K562 (cell line): ENCODE measurements around the gene POLD4. TPM values are rescaled to one million over a fixed set of nuclear protein-coding genes. Genes with fewer than 3 reads are reported as not detected.

Experiments
- ATAC-seq: fragments of 200-7000 bp; cut with Tn5 transposase; 3 replicates; pipeline ENCODE4 v1.9.1; 2020; ENCODE audit warnings: moderate library complexity
- BruUV-seq: library from RNA; stranded (reverse); fragments of 400-500 nt; replicated peaks from 2 replicates; lab custom pipeline; 2021; lab: Mats Ljungman, UMichigan
- CTCF ChIA-PET: fragments of 300-600 bp; formaldehyde crosslinking; extraction: SDS; loops from one replicate; lab custom pipeline; 2021; ENCODE audit warnings: low intra/inter-chr PET ratio; lab: Yijun Ruan, JAX
- POLR2A ChIA-PET: fragments of 300-600, 350-650 bp; sonication (Branson Sonifier 250); formaldehyde crosslinking; extraction: SDS; loops from one replicate; lab custom pipeline; 2021; ENCODE audit warnings: antibody characterized with exemption, inconsistent platforms; lab: Yijun Ruan, JAX
- DNase-seq, 4 experiments: peaks; one replicate each; pipeline versions ENCODE4 v3.0.0 to v3.0.0-alpha.2; 2011 to 2018; ENCODE audit warnings: low spot score in 3 of 4, mixed read lengths in 3 of 4; ENCODE audit errors: extremely low read depth in 1 of 4
- FAIRE-seq: peaks from 2 replicates; lab custom pipeline; 2011; peaks lifted over from hg19 to GRCh38; lab: Jason Lieb, UNC
- H2AFZ ChIP-seq: 2 replicates; pipeline ENCODE4 v1.6.0; 2011; ENCODE audit warnings: low read depth, low read length, control low read depth, inconsistent platforms
- H3K27ac ChIP-seq: fragments of 200-600 bp; 3 replicates; pipeline ENCODE4 v1.8.0; 2011; ENCODE audit warnings: low read depth, mild to moderate bottlenecking, control low read depth, inconsistent platforms, low read length, moderate library complexity, mixed read lengths; ENCODE audit errors: extremely low read depth
- H3K27me3 ChIP-seq, 2 experiments: fragments of 300-600 bp in 1 of 2; 2 replicates in 1 of 2; 3 replicates in 1 of 2; pipeline versions ENCODE4 v1.6.0 to v1.8.0; 2011; ENCODE audit warnings: inconsistent platforms in 2 of 2, low read length in 2 of 2, mild to moderate bottlenecking in 1 of 2, mixed read lengths in 1 of 2, moderate library complexity in 1 of 2; ENCODE audit not compliant: control insufficient read depth in 2 of 2, insufficient read depth in 2 of 2
- H3K36me3 ChIP-seq: fragments of 300-600 bp; 3 replicates; pipeline ENCODE4 v1.8.0; 2011; ENCODE audit warnings: mild to moderate bottlenecking, low read length, inconsistent platforms; ENCODE audit not compliant: control insufficient read depth, insufficient read depth
- H3K4me1 ChIP-seq, 2 experiments: fragments of 200-600 bp in 1 of 2; replicated peaks in 1 of 2; 2 replicates in 1 of 2; 3 replicates in 1 of 2; pipeline versions ENCODE4 v1.5.1 to v1.8.0; 2011; ENCODE audit warnings: inconsistent platforms in 2 of 2, low read length in 2 of 2, mild to moderate bottlenecking in 1 of 2, mixed read lengths in 1 of 2, moderate library complexity in 1 of 2; ENCODE audit not compliant: control insufficient read depth in 2 of 2, insufficient read depth in 2 of 2
- H3K4me2 ChIP-seq: 2 replicates; pipeline ENCODE4 v1.6.1; 2011; ENCODE audit warnings: low read length, control low read depth, inconsistent platforms, mixed read lengths; ENCODE audit not compliant: insufficient read depth
- H3K4me3 ChIP-seq: fragments of 200-600 bp; sonication (generic), shearing (Covaris generic); 2 replicates; pipeline ENCODE4 v1.5.1; 2016; ENCODE audit warnings: control low read depth, inconsistent platforms
- H3K79me2 ChIP-seq: fragments of 200-600 bp; 3 replicates; pipeline ENCODE4 v1.8.0; 2011; ENCODE audit warnings: low read length, inconsistent platforms; ENCODE audit not compliant: control insufficient read depth, insufficient read depth
- H3K9ac ChIP-seq, 2 experiments: 2 replicates each; pipeline versions ENCODE4 v1.6.0 to v1.6.1; 2011; ENCODE audit warnings: low read depth in 2 of 2, low read length in 2 of 2, control low read depth in 1 of 2, inconsistent platforms in 1 of 2, mild to moderate bottlenecking in 1 of 2, mixed read lengths in 1 of 2; ENCODE audit not compliant: insufficient read depth in 1 of 2
- H3K9me1 ChIP-seq: one replicate; pipeline ENCODE4 v1.6.0; 2011; ENCODE audit warnings: inconsistent platforms, mild to moderate bottlenecking, low read length, moderate library complexity; ENCODE audit not compliant: control insufficient read depth, insufficient read depth
- H3K9me3 ChIP-seq: replicated peaks from 2 replicates; pipeline ENCODE4 v1.5.1; 2011; ENCODE audit warnings: low read depth, low read length, inconsistent platforms; ENCODE audit not compliant: control insufficient read depth, insufficient read depth
- H4K20me1 ChIP-seq: replicated peaks from 2 replicates; pipeline ENCODE4 v1.6.1; 2011; ENCODE audit warnings: low read length, inconsistent platforms, mixed read lengths; ENCODE audit not compliant: control insufficient read depth, insufficient read depth
- COPS2 ChIP-seq: fragments of 450-650 bp; conservative IDR thresholded peaks from 2 replicates; pipeline ENCODE4 v1.6.1; 2016; ENCODE audit warnings: mild to moderate bottlenecking, moderate library complexity
- NFIC ChIP-seq: fragments of 450-650 bp; IDR thresholded peaks from 2 replicates; pipeline ENCODE4 v1.6.1; 2017; ENCODE audit warnings: mild to moderate bottlenecking, inconsistent platforms
- WGBS: fragments of 100-300 bp; shearing (Covaris generic); methylation state at CpG from one replicate; pipeline ENCODE4 v1.1.6; 2016; ENCODE audit warnings: low coverage, mixed read lengths; ENCODE audit not compliant: insufficient coverage; ENCODE audit errors: missing lambda C conversion rate; 5-methylcytosine and 5-hydroxymethylcytosine counted together
- in situ Hi-C: fragments of 300-500 bp; cut with MboI; formaldehyde crosslinking; loops from 4 replicates; pipeline ENCODE4 v1.15.0; 2018; ENCODE audit warnings: inconsistent platforms, mixed read lengths
- intact Hi-C: fragments of 100-400 bp; cut with micrococcal nuclease; formaldehyde crosslinking; loops from 2 replicates; pipeline ENCODE4 v1.14.2; 2022
- polyA plus RNA-seq, 8 experiments: library from polyadenylated mRNA; depleted of rRNA in 4 of 8; stranded (reverse) in 5 of 8; unstranded in 3 of 8; fragments of >200 nt; fragmentation: Nextera tagmentation in 2 of 8; fragmentation: Illumina TruSeq in 1 of 8; extraction: Ambion mirVana in 2 of 8; extraction: Trizol in 1 of 8; gene quantifications; 2 replicates each; pipeline versions ENCODE4 v1.2.1 to v1.2.3, GENCODE V29; 2011 to 2014; ENCODE audit warnings: inconsistent platforms in 1 of 8, missing spikeins in 1 of 8
- total RNA-seq, 7 experiments: library from RNA; depleted of rRNA in 6 of 7; stranded (reverse); fragments of >200 nt in 6 of 7; fragmentation: Illumina TruSeq in 2 of 7; extraction: Trizol in 2 of 7; gene quantifications; 2 replicates each; pipeline versions ENCODE4 v1.2.1 to v1.2.3, GENCODE V29; 2011 to 2021; ENCODE audit warnings: low replicate concordance in 1 of 7

Gene POLD4
- total and polyA plus RNA-seq, 9 of the 15 experiments (the other 6 are each of a cell fraction or from before 2014, with no cell fraction given) = 5.8 to 64.5 (median 18.3) TPM

DNA sequence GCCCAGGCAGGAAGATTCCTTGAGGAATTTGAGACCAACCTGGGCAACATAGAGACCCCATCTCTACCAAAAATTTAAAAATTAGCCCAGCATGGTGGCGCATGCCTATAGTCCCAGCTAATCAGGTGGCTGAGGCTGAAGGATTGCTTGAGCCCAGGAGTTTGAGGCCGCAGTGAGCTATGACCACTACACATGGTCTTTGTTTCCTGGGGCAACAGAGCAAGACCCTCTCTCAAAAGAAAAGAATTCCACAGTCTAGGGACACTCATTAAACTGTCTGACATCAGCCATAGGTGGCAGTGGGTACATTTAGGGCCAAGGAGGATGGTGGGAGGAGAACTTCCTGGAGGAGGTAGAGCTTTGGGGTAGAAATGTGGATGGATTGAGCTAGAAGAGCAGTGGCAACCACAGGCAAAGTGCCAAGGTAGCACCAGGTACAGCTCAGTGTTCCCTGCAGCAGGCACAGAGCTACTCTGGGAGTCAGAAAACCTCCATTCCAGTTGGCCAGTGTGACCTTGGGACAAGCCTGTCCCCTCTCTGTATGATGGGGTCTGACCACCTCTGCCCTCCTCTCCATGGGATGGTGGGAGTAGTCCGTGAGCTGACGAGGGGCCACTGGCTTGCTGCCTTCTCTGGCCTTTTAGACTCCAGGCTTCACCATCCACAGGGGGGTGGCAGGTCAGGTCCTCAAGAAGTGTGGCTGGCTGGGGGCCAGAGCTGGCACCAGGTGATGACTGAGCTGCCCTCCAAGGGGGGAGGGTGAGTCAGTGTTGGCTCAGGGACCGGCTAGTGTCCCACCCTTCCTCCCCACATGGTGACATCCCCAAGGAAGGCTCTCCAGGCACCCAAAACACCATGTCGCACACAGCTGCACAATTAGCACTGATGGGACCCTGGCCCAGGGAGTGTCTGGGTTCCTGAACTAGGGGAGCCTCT is 23.8 kb upstream of the POLD4 start:
- peak; percentile 32; the same call in 1 of the 2 replicates for TF ChIP-seq NFIC
- no peak for TF ChIP-seq COPS2
- TF ChIP-seq, all 486 proteins: peak for 1
- Histone ChIP-seq H4K20me1 (no peaks in the 10 kb centered on the region), H3K9ac (peak overlapping the region in 1 of 2 experiments; percentile 38; a peak in 1 of 4 replicates), H3K9me3 (no peaks in the 10 kb centered on the region), H2AFZ (no peak overlapping the region), H3K9me1 (no peaks in the 10 kb centered on the region), H3K4me3 (no peak overlapping the region), H3K27ac (no peak overlapping the region), H3K4me2 (no peak overlapping the region), H3K79me2 (peaks cover 21% of the 10 kb centered on the region; the same call in 2 of the 3 replicates), H3K27me3 (no peaks in the 10 kb centered on the region), H3K4me1 (peaks cover 59 to 81% of the 10 kb centered on the region in 2 experiments), H3K36me3 (no peaks in the 10 kb centered on the region)
- DNase-seq (no peak), FAIRE-seq (no peak), ATAC-seq (no peak)
- BruUV-seq = no TSS peak
- in situ Hi-C loops (no loop called here), intact Hi-C loops (no loop called here)
- WGBS = 70% methylated on average over 6 of the region's 6 CpGs
- POLR2A ChIA-PET = interaction anchor here (0.6 to 1.8 kb wide), 12 partner anchors 9 to 1351 kb away, joined by 3 to 5 read pairs (median 3); partner anchors contain the start of genes CATSPER1 and PPP1CA
- CTCF ChIA-PET = no interaction called here
